HepG2 (cell line): ENCODE data around the gene IGF2BP1. TPM values are rescaled to one million over a fixed set of nuclear protein-coding genes. Genes with fewer than 3 reads are reported as not detected.

Experiments used
- ATF7 ChIP-seq, 2 experiments: fragments of 450-650 bp in 1 of 2; sonication (generic) in 1 of 2; formaldehyde crosslinking in 1 of 2; IDR thresholded peaks; 2 replicates each; pipeline versions ENCODE4 v1.4.0 to v1.6.1; 2016 to 2020; ENCODE audit warnings: antibody characterized with exemption in 1 of 2, mild to moderate bottlenecking in 1 of 2, missing genetic modification reagents in 1 of 2
- CEBPB ChIP-seq: IDR thresholded peaks from 2 replicates; pipeline ENCODE4 v1.6.1; 2011; ENCODE audit warnings: low read depth, low read length, improper control_type of control experiment, borderline replicate concordance
- CSRNP2 ChIP-seq: sonication (generic); formaldehyde crosslinking; conservative IDR thresholded peaks from 2 replicates; pipeline ENCODE4 v1.8.0; 2022; ENCODE audit warnings: low read depth, missing genetic modification reagents
- CTCF ChIP-seq: sonication (generic); formaldehyde crosslinking; IDR thresholded peaks from 2 replicates; pipeline ENCODE4 v1.5.0; 2020; ENCODE audit warnings: mild to moderate bottlenecking, missing genetic modification reagents, moderate library complexity
- ELF1 ChIP-seq: sonication (generic); formaldehyde crosslinking; IDR thresholded peaks from 2 replicates; pipeline ENCODE4 v1.4.0; 2020; ENCODE audit warnings: missing genetic modification reagents
- GTF2F1 ChIP-seq: fragments of 150-350 bp; IDR thresholded peaks from 2 replicates; pipeline ENCODE4 v1.6.1; 2014; ENCODE audit warnings: low read length
- JDP2 ChIP-seq: sonication (generic); formaldehyde crosslinking; IDR thresholded peaks from 2 replicates; pipeline ENCODE4 v1.8.1; 2022; ENCODE audit warnings: missing genetic modification reagents, borderline replicate concordance
- KAT2B ChIP-seq: fragments of 150-350 bp; IDR thresholded peaks from 2 replicates; pipeline ENCODE4 v1.6.1; 2014; ENCODE audit warnings: low read depth, low read length, borderline replicate concordance
- LCORL ChIP-seq, 2 experiments: fragments of 450-650 bp in 1 of 2; sonication (generic) in 1 of 2; formaldehyde crosslinking in 1 of 2; IDR thresholded peaks; 2 replicates each; pipeline versions ENCODE4 v1.5.0 to v1.6.1; 2017 to 2020; ENCODE audit warnings: antibody characterized with exemption in 1 of 2, missing genetic modification reagents in 1 of 2
- MXI1 ChIP-seq: IDR thresholded peaks from 3 replicates; pipeline ENCODE4 v1.6.1; 2012; ENCODE audit warnings: low read depth, low read length, inconsistent platforms, borderline replicate concordance
- RFX1 ChIP-seq: fragments of 450-650 bp; IDR thresholded peaks from 2 replicates; pipeline ENCODE4 v1.6.1; 2017
- SIX1 ChIP-seq: sonication (generic); formaldehyde crosslinking; IDR thresholded peaks from 2 replicates; pipeline ENCODE4 v1.4.0; 2020; ENCODE audit warnings: missing genetic modification reagents, borderline replicate concordance
- SKIL ChIP-seq: sonication (generic); formaldehyde crosslinking; IDR thresholded peaks from 2 replicates; pipeline ENCODE4 v1.8.0; 2022; ENCODE audit warnings: missing genetic modification reagents, mild to moderate bottlenecking, moderate library complexity, borderline replicate concordance
- SOX5 ChIP-seq: IDR thresholded peaks from 2 replicates; pipeline ENCODE4 v1.6.1; 2016; ENCODE audit warnings: borderline replicate concordance
- ZKSCAN1 ChIP-seq: fragments of 150-350 bp; IDR thresholded peaks from 2 replicates; pipeline ENCODE4 v1.6.1; 2014; ENCODE audit warnings: low read length
- ZNF180 ChIP-seq: sonication (generic); formaldehyde crosslinking; IDR thresholded peaks from 2 replicates; pipeline ENCODE4 v1.4.0; 2020; ENCODE audit warnings: low read depth, missing genetic modification reagents, borderline replicate concordance
- ZNF260 ChIP-seq: sonication (generic); formaldehyde crosslinking; IDR thresholded peaks from 2 replicates; pipeline ENCODE4 v1.4.0; 2020; ENCODE audit warnings: missing genetic modification reagents, low read depth, mild to moderate bottlenecking, borderline replicate concordance
- ZNF281 ChIP-seq: sonication (generic); formaldehyde crosslinking; IDR thresholded peaks from 2 replicates; pipeline ENCODE4 v1.4.0; 2020; ENCODE audit warnings: missing genetic modification reagents, borderline replicate concordance
- ZNF546 ChIP-seq: sonication (generic); formaldehyde crosslinking; conservative IDR thresholded peaks from 2 replicates; pipeline ENCODE4 v1.8.1; 2023; ENCODE audit warnings: mild to moderate bottlenecking, missing genetic modification reagents
- ZNF672 ChIP-seq: sonication (generic); formaldehyde crosslinking; IDR thresholded peaks from 2 replicates; pipeline ENCODE4 v1.8.1; 2022; ENCODE audit warnings: missing genetic modification reagents
- ZNF780A ChIP-seq: sonication (generic); formaldehyde crosslinking; IDR thresholded peaks from 2 replicates; pipeline ENCODE4 v1.8.0; 2022; ENCODE audit warnings: mild to moderate bottlenecking, missing genetic modification reagents, moderate library complexity
- polyA plus RNA-seq, 8 experiments: library from polyadenylated mRNA; depleted of rRNA in 3 of 8; stranded (reverse) in 7 of 8; unstranded in 1 of 8; fragments of >200 nt; fragmentation: Illumina TruSeq in 4 of 8; extraction: Trizol in 4 of 8; gene quantifications; 2 replicates each; pipeline versions ENCODE4 v1.2.1 to v1.2.3, GENCODE V29; 2011 to 2016; ENCODE audit warnings: low read depth in 4 of 8, missing spikeins in 1 of 8, mixed read lengths in 1 of 8; ENCODE audit not compliant: insufficient read depth in 1 of 8
- total RNA-seq, 5 experiments: library from RNA; depleted of rRNA; stranded (reverse); fragments of >200 nt; fragmentation: Illumina TruSeq; extraction: Trizol; gene quantifications; 2 replicates each; pipeline ENCODE4 v1.2.3, GENCODE V29; 2016; ENCODE audit warnings: low read depth in 1 of 5

IGF2BP1 gene
- total and polyA plus RNA-seq, 2 of the 13 experiments (the other 11 are each of a cell fraction or from before 2014, with no cell fraction given) = 29.7 to 75.1 TPM

- no peak for TF ChIP-seq KAT2B
- TF ChIP-seq SKIL (CRISPR knock-in tag) = no peak
- no peak for TF ChIP-seq ZNF180 (CRISPR knock-in tag)
- TF ChIP-seq SOX5 (CRISPR knock-in tag) = no peak; the same call in 1 of the 2 replicates
- no peak for TF ChIP-seq ATF7 (IDR thresholded peaks at IDR 0.05)
- no peak for TF ChIP-seq ATF7 (CRISPR knock-in tag; IDR thresholded peaks at IDR 0.05)
- no peak for TF ChIP-seq ZNF260 (CRISPR knock-in tag)
- TF ChIP-seq SIX1 (CRISPR knock-in tag) = no peak
- no peak for TF ChIP-seq ZNF546 (CRISPR knock-in tag)
- no peak for TF ChIP-seq ZKSCAN1
- 0 out of 2 replicates have a peak, but pooled peaks have one; percentile 24 for TF ChIP-seq CTCF (CRISPR knock-in tag)
- TF ChIP-seq ZNF281 (CRISPR knock-in tag) = peak; percentile 94
- no peak for TF ChIP-seq RFX1
- no peak for TF ChIP-seq GTF2F1
- TF ChIP-seq JDP2 = no peak
- TF ChIP-seq LCORL (IDR thresholded peaks at IDR 0.05) = no peak
- no peak for TF ChIP-seq LCORL (CRISPR knock-in tag; IDR thresholded peaks at IDR 0.05)
- no peak for TF ChIP-seq MXI1
- no peak for TF ChIP-seq ZNF672 (CRISPR knock-in tag)
- no peak for TF ChIP-seq ZNF780A (CRISPR knock-in tag)
- TF ChIP-seq ELF1 (CRISPR knock-in tag) = no peak
- TF ChIP-seq CEBPB = 0 out of 2 replicates have a peak, but pooled peaks have one; percentile 5
- TF ChIP-seq CSRNP2 (CRISPR knock-in tag) = no peak
These were observed 1.6 kb downstream of the IGF2BP1 start (continued) for GRCh38 chr17:48998587-48999440.
